HepG2 (cell line): Measurements from ENCODE around the gene PRRC2A. TPM values are rescaled to one million over a fixed set of nuclear protein-coding genes. Genes with fewer than 3 reads are reported as not detected.
A peak's percentile ranks its signal among the peaks of the same experiment; 100 is the strongest.

Source experiments
- ARID2 ChIP-seq: sonication (generic); formaldehyde crosslinking; IDR thresholded peaks from 2 replicates; pipeline ENCODE4 v1.8.1; 2022; ENCODE audit warnings: mild to moderate bottlenecking, missing genetic modification reagents, borderline replicate concordance
- E2F1 ChIP-seq: sonication (generic); formaldehyde crosslinking; IDR thresholded peaks from 2 replicates; pipeline ENCODE4 v1.5.0; 2020; ENCODE audit warnings: missing genetic modification reagents
- ELF1 ChIP-seq: sonication (generic); formaldehyde crosslinking; IDR thresholded peaks from 2 replicates; pipeline ENCODE4 v1.4.0; 2020; ENCODE audit warnings: missing genetic modification reagents
- HBP1 ChIP-seq: IDR thresholded peaks from 2 replicates; pipeline ENCODE4 v1.6.1; 2016; ENCODE audit warnings: low read depth, control low read depth
- HNRNPK ChIP-seq: fragments of 200-400 bp; formaldehyde crosslinking; IDR thresholded peaks from 2 replicates; pipeline ENCODE4 v1.6.1; 2018; ENCODE audit warnings: low read length, low read depth, moderate library complexity, mild to moderate bottlenecking; ENCODE audit not compliant: poor library complexity, severe bottlenecking
- KDM2A ChIP-seq: sonication (generic); formaldehyde crosslinking; IDR thresholded peaks from 2 replicates; pipeline ENCODE4 v1.4.0; 2020; ENCODE audit warnings: low read depth, missing genetic modification reagents, borderline replicate concordance
- KMT2A ChIP-seq: sonication (generic); formaldehyde crosslinking; IDR thresholded peaks from 2 replicates; pipeline ENCODE4 v1.4.0; 2020; ENCODE audit warnings: missing genetic modification reagents
- MTA1 ChIP-seq: sonication (generic); formaldehyde crosslinking; IDR thresholded peaks from 2 replicates; pipeline ENCODE4 v1.4.0; 2020; ENCODE audit warnings: missing genetic modification reagents, mild to moderate bottlenecking, borderline replicate concordance
- PLRG1 ChIP-seq: fragments of 450-650 bp; conservative IDR thresholded peaks from 2 replicates; pipeline ENCODE4 v1.6.1; 2016
- RAD21 ChIP-seq: fragments of 450-650 bp; formaldehyde crosslinking; IDR thresholded peaks from 2 replicates; pipeline ENCODE4 v1.5.0; 2020; ENCODE audit warnings: mild to moderate bottlenecking
- SKI ChIP-seq: fragments of 450-650 bp; IDR thresholded peaks from one replicate; pipeline ENCODE4 v1.6.1; 2018; ENCODE audit warnings: mild to moderate bottlenecking; ENCODE audit not compliant: partially characterized antibody
- SMAD1 ChIP-seq: sonication (generic); formaldehyde crosslinking; IDR thresholded peaks from 2 replicates; pipeline ENCODE4 v1.4.0; 2020; ENCODE audit warnings: missing genetic modification reagents, low read depth, mild to moderate bottlenecking, borderline replicate concordance
- SPEN ChIP-seq: sonication (generic); formaldehyde crosslinking; IDR thresholded peaks from 2 replicates; pipeline ENCODE4 v1.5.1; 2020; ENCODE audit warnings: low read depth, mild to moderate bottlenecking, missing genetic modification reagents
- TEAD2 ChIP-seq: sonication (generic); formaldehyde crosslinking; IDR thresholded peaks from 2 replicates; pipeline ENCODE4 v1.9.0; 2021; ENCODE audit warnings: missing genetic modification reagents
- TGIF2 ChIP-seq: IDR thresholded peaks from 2 replicates; pipeline ENCODE4 v1.6.1; 2016; ENCODE audit warnings: control low read depth, missing compliant biosample characterization
- ZBTB37 ChIP-seq: sonication (generic); formaldehyde crosslinking; IDR thresholded peaks from 2 replicates; pipeline ENCODE4 v1.4.0; 2020; ENCODE audit warnings: mild to moderate bottlenecking, missing genetic modification reagents
- ZNF12 ChIP-seq: sonication (generic); formaldehyde crosslinking; IDR thresholded peaks from 2 replicates; pipeline ENCODE4 v1.5.0; 2020; ENCODE audit warnings: missing genetic modification reagents
- ZNF138 ChIP-seq: sonication (generic); formaldehyde crosslinking; IDR thresholded peaks from 2 replicates; pipeline ENCODE4 v1.5.0; 2020; ENCODE audit warnings: mild to moderate bottlenecking, low read depth, missing genetic modification reagents
- ZNF512B ChIP-seq: sonication (generic); formaldehyde crosslinking; IDR thresholded peaks from 2 replicates; pipeline ENCODE4 v1.5.1; 2020; ENCODE audit warnings: missing genetic modification reagents, mild to moderate bottlenecking, borderline replicate concordance
- ZNF547 ChIP-seq: sonication (generic); formaldehyde crosslinking; IDR thresholded peaks from 2 replicates; pipeline ENCODE4 v1.5.1; 2020; ENCODE audit warnings: mild to moderate bottlenecking, missing genetic modification reagents
- ZNF549 ChIP-seq: sonication (generic); formaldehyde crosslinking; IDR thresholded peaks from 2 replicates; pipeline ENCODE4 v1.5.0; 2020; ENCODE audit warnings: missing genetic modification reagents
- ZNF772 ChIP-seq: sonication (generic); formaldehyde crosslinking; IDR thresholded peaks from 2 replicates; pipeline ENCODE4 v1.5.0; 2020; ENCODE audit warnings: mild to moderate bottlenecking, missing genetic modification reagents
- ZSCAN25 ChIP-seq: sonication (generic); formaldehyde crosslinking; IDR thresholded peaks from 2 replicates; pipeline ENCODE4 v1.8.0; 2022; ENCODE audit warnings: mild to moderate bottlenecking, missing genetic modification reagents
- ZSCAN9 ChIP-seq: IDR thresholded peaks from 2 replicates; pipeline ENCODE4 v1.6.1; 2016; ENCODE audit warnings: borderline replicate concordance
- polyA plus RNA-seq, 8 experiments: library from polyadenylated mRNA; depleted of rRNA in 3 of 8; stranded (reverse) in 7 of 8; unstranded in 1 of 8; fragments of >200 nt; fragmentation: Illumina TruSeq in 4 of 8; extraction: Trizol in 4 of 8; gene quantifications; 2 replicates each; pipeline versions ENCODE4 v1.2.1 to v1.2.3, GENCODE V29; 2011 to 2016; ENCODE audit warnings: low read depth in 4 of 8, missing spikeins in 1 of 8, mixed read lengths in 1 of 8; ENCODE audit not compliant: insufficient read depth in 1 of 8
- total RNA-seq, 5 experiments: library from RNA; depleted of rRNA; stranded (reverse); fragments of >200 nt; fragmentation: Illumina TruSeq; extraction: Trizol; gene quantifications; 2 replicates each; pipeline ENCODE4 v1.2.3, GENCODE V29; 2016; ENCODE audit warnings: low read depth in 1 of 5

The PRRC2A gene
- total and polyA plus RNA-seq, 2 of the 13 experiments (the other 11 are each of a cell fraction or from before 2014, with no cell fraction given) = 38.9 to 47.4 TPM

GRCh38 chr6:31620586-31621319 is at the start of gene PRRC2A (continued):
- TF ChIP-seq ZSCAN25 (peak; percentile 32; the same call in 1 of the 2 replicates), SMAD1 (peak; percentile 30; the same call in 1 of the 2 replicates), ZNF547 (CRISPR knock-in tag) (peak; percentile 57), KDM2A (CRISPR knock-in tag) (peak; percentile 77; the same call in 1 of the 2 replicates), PLRG1 (no peak), ZNF12 (CRISPR knock-in tag) (peak; percentile 28; the same call in 1 of the 2 replicates), ZBTB37 (0 out of 2 replicates have a peak, but pooled peaks have one; percentile 69), ZNF512B (CRISPR knock-in tag) (0 out of 2 replicates have a peak, but pooled peaks have one; percentile 33), TEAD2 (CRISPR knock-in tag) (no peak), ZNF772 (CRISPR knock-in tag) (peak; percentile 77; the same call in 1 of the 2 replicates), E2F1 (peak; percentile 35), KMT2A (CRISPR knock-in tag) (peak; percentile 88), TGIF2 (CRISPR knock-in tag) (peak; percentile 81), HNRNPK (peak; percentile 85), RAD21 (peak; percentile 57), ARID2 (CRISPR knock-in tag) (peak; percentile 42; the same call in 1 of the 2 replicates), SKI (peak; percentile 45), SPEN (CRISPR knock-in tag) (peak; percentile 80; the same call in 1 of the 2 replicates), HBP1 (CRISPR knock-in tag) (peak; percentile 83), ZNF138 (0 out of 2 replicates have a peak, but pooled peaks have one; percentile 21), ELF1 (CRISPR knock-in tag) (no peak), ZNF549 (CRISPR knock-in tag) (no peak), ZSCAN9 (CRISPR knock-in tag) (0 out of 2 replicates have a peak, but pooled peaks have one; percentile 35), MTA1 (CRISPR knock-in tag) (peak; percentile 70; the same call in 1 of the 2 replicates)
